GM18507 (cell line): ENCODE results near the gene FBXL17.

Experiments
- DNase-seq: peaks from one replicate; pipeline ENCODE4 v3.0.0; 2011; ENCODE audit warnings: low read depth; ENCODE audit not compliant: insufficient read length; ENCODE audit errors: extremely low spot score
- FAIRE-seq: peaks from 2 replicates; lab custom pipeline; 2011; peaks lifted over from hg19 to GRCh38; lab: Jason Lieb, UNC

FBXL17 gene

GRCh38 chr5:108122702-108123101, 259.2 kb downstream of the FBXL17 start:
- FAIRE-seq (no peak), DNase-seq (no peak)

- no peak for DNase-seq
- FAIRE-seq: no peak
Measured at GRCh38 chr5:108118813-108119514, 262.9 kb downstream of the FBXL17 start.

- DNase-seq (no peak), FAIRE-seq (no peak)
Measured at GRCh38 chr5:108115673-108116072, 266.2 kb downstream of the FBXL17 start.

GRCh38 chr5:108113950-108114349, 267.9 kb downstream of the FBXL17 start:
- DNase-seq (no peak), FAIRE-seq (no peak)

- FAIRE-seq: no peak
- DNase-seq: no peak
Measured at GRCh38 chr5:108111736-108112135, 270.2 kb downstream of the FBXL17 start.

GRCh38 chr5:108109059-108109458, 272.8 kb downstream of the FBXL17 start:
- DNase-seq (no peak), FAIRE-seq (no peak)

- FAIRE-seq: no peak
- DNase-seq: no peak
Measured at GRCh38 chr5:108104448-108104847, 277.4 kb downstream of the FBXL17 start.

- no peak for DNase-seq
- FAIRE-seq: no peak
Measured at GRCh38 chr5:108102463-108102862, 279.4 kb downstream of the FBXL17 start.

- DNase-seq (no peak), FAIRE-seq (no peak)
Measured at GRCh38 chr5:108101821-108102220, 280.1 kb downstream of the FBXL17 start.

- FAIRE-seq: no peak
- no peak for DNase-seq
Measured at GRCh38 chr5:108101130-108101529, 280.8 kb downstream of the FBXL17 start.

- no peak for FAIRE-seq
Measured at GRCh38 chr5:108094800-108095199, 287.1 kb downstream of the FBXL17 start.

GRCh38 chr5:108093186-108093585, 288.7 kb downstream of the FBXL17 start:
- DNase-seq: no peak
- no peak for FAIRE-seq

More at GRCh38 chr5:108094800-108095199, 287.1 kb downstream of the FBXL17 start:
- DNase-seq: no peak

- no peak for FAIRE-seq
Measured at GRCh38 chr5:108090946-108091345, 291.0 kb downstream of the FBXL17 start.

GRCh38 chr5:108084105-108084504, 297.8 kb downstream of the FBXL17 start:
- FAIRE-seq (no peak), DNase-seq (no peak)

More at GRCh38 chr5:108090946-108091345, 291.0 kb downstream of the FBXL17 start:
- DNase-seq: no peak

GRCh38 chr5:108083232-108083631, 298.7 kb downstream of the FBXL17 start:
- FAIRE-seq (no peak), DNase-seq (no peak)

- FAIRE-seq (no peak), DNase-seq (no peak)
Measured at GRCh38 chr5:108081707-108082106, 300.2 kb downstream of the FBXL17 start.

- no peak for FAIRE-seq
Measured at GRCh38 chr5:108079753-108080152, 302.1 kb downstream of the FBXL17 start.

GRCh38 chr5:108078882-108079281, 303.0 kb downstream of the FBXL17 start:
- DNase-seq: no peak
- FAIRE-seq: no peak

More at GRCh38 chr5:108079753-108080152, 302.1 kb downstream of the FBXL17 start:
- no peak for DNase-seq

- DNase-seq: no peak
- FAIRE-seq: no peak
Measured at GRCh38 chr5:108078345-108078744, 303.6 kb downstream of the FBXL17 start.

GRCh38 chr5:108074626-108075025, 307.3 kb downstream of the FBXL17 start:
- FAIRE-seq (no peak), DNase-seq (no peak)

- FAIRE-seq: no peak
Measured at GRCh38 chr5:108064302-108064701, 317.6 kb downstream of the FBXL17 start.

GRCh38 chr5:108061941-108062340, 320.0 kb downstream of the FBXL17 start:
- DNase-seq: no peak
- FAIRE-seq: no peak

More at GRCh38 chr5:108064302-108064701, 317.6 kb downstream of the FBXL17 start:
- DNase-seq: no peak
